NCI-H1694 (cell line): ENCODE results near the gene HSPB6.

ENCODE experiments used
- DNase-seq: peaks from one replicate; lab custom pipeline; 2025; lab: John Stamatoyannopoulos, UW

HSPB6 gene

GRCh38 chr19:35746087-35746462, 10.8 kb downstream of the HSPB6 start:
- no peak for DNase-seq

GRCh38 chr19:35745328-35746086, 11.3 kb downstream of the HSPB6 start, which contains the start of the genes PSENEN and U2AF1L4:
Gene PSENEN (plus strand): TSS chr19:35745651. CDS start chr19:35745931, 280 bp downstream.
Gene U2AF1L4 (minus strand): TSS chr19:35745418. CDS start chr19:35745391, 27 bp downstream.
- DNase-seq: peak; percentile 99

- peak; percentile 97 for DNase-seq
Observed at GRCh38 chr19:35744430-35745327, 12.2 kb downstream of the HSPB6 start.

GRCh38 chr19:35743640-35744429, 13.0 kb downstream of the HSPB6 start:
- DNase-seq: no peak

- no peak for DNase-seq
Observed at GRCh38 chr19:35742121-35742724, 14.6 kb downstream of the HSPB6 start, which contains the start of gene IGFLR1. Gene IGFLR1 (minus strand): TSS chr19:35742452. CDS start chr19:35741180, 1,272 bp downstream.

GRCh38 chr19:35741203-35741515, 15.7 kb downstream of the HSPB6 start:
- no peak for DNase-seq

GRCh38 chr19:35740423-35741202, 16.2 kb downstream of the HSPB6 start:
- peak; percentile 98 for DNase-seq

- DNase-seq: no peak
Observed at GRCh38 chr19:35740108-35740422, 16.8 kb downstream of the HSPB6 start.

- no peak for DNase-seq
Observed at GRCh38 chr19:35739275-35740107, 17.3 kb downstream of the HSPB6 start.

- no peak for DNase-seq
Observed at GRCh38 chr19:35738887-35739229, 18.0 kb downstream of the HSPB6 start.

- no peak for DNase-seq
Observed at GRCh38 chr19:35738021-35738886, 18.6 kb downstream of the HSPB6 start.

- DNase-seq: no peak
Observed at GRCh38 chr19:35736913-35737886, 19.6 kb downstream of the HSPB6 start.

GRCh38 chr19:35734889-35735288, 21.9 kb downstream of the HSPB6 start:
- DNase-seq: no peak

GRCh38 chr19:35734273-35734672, 22.6 kb downstream of the HSPB6 start:
- no peak for DNase-seq

- DNase-seq: no peak
Observed at GRCh38 chr19:35733180-35734125, 23.4 kb downstream of the HSPB6 start.

- DNase-seq: no peak
Observed at GRCh38 chr19:35732540-35733179, 24.2 kb downstream of the HSPB6 start.
